Right lobe of liver (tissue), 4 donors: Measurements from ENCODE around the gene ZNF398.

ENCODE experiments used
- CTCF ChIP-seq, 4 donors: fragments of 200-600 bp in 3 of 4; fragments of 450-650 bp in 1 of 4; IDR thresholded peaks; one replicate each; pipeline versions ENCODE4 v1.5.1 to v1.8.0; 2016 to 2022; ENCODE audit warnings: antibody characterized with exemption in 4 of 4, mild to moderate bottlenecking in 2 of 4
- POLR2A ChIP-seq: fragments of 450-650 bp; IDR thresholded peaks from one replicate; pipeline ENCODE4 v1.6.1; 2017; ENCODE audit warnings: antibody characterized with exemption, mild to moderate bottlenecking
- donor health status: DM: no; HTN: no; CAD: no.
- donor health status: DM: no; HTN: no; CAD: no.
- donor health status: DM: no; HTN: yes; CAD: no.

GRCh38 chr7:149181450-149181790 lies 34.2 kb downstream of the ZNF398 start:
- TF ChIP-seq CTCF (IDR thresholded peaks at IDR 0.05), result no peak
- no peak for TF ChIP-seq POLR2A
